Activated naive CD8-positive, alpha-beta T cell (primary cell): ENCODE results near the gene KRTAP21-1.
"Not testable (repeated sequence)": the region's sequence is repeated elsewhere in the genome, so short reads cannot be mapped to it uniquely, and the experiment has no call there.

Experiments used
- H3K27ac Mint-ChIP-seq: one replicate; pipeline ENCODE4 v1.8.0; 2021; ENCODE audit warnings: mixed read lengths
- H3K27me3 Mint-ChIP-seq: one replicate; pipeline ENCODE4 v1.8.0; 2021; ENCODE audit warnings: mixed read lengths
- H3K36me3 Mint-ChIP-seq: one replicate; pipeline ENCODE4 v1.8.0; 2021; ENCODE audit warnings: mixed read lengths
- H3K4me1 Mint-ChIP-seq: one replicate; pipeline ENCODE4 v1.8.0; 2021; ENCODE audit warnings: low read depth, mixed read lengths
- H3K4me3 Mint-ChIP-seq: one replicate; pipeline ENCODE4 v1.8.0; 2021; ENCODE audit warnings: mild to moderate bottlenecking, mixed read lengths
- H3K9me3 Mint-ChIP-seq: one replicate; pipeline ENCODE4 v1.8.0; 2021; ENCODE audit warnings: low read depth, mixed read lengths

The KRTAP21-1 gene

DNA sequence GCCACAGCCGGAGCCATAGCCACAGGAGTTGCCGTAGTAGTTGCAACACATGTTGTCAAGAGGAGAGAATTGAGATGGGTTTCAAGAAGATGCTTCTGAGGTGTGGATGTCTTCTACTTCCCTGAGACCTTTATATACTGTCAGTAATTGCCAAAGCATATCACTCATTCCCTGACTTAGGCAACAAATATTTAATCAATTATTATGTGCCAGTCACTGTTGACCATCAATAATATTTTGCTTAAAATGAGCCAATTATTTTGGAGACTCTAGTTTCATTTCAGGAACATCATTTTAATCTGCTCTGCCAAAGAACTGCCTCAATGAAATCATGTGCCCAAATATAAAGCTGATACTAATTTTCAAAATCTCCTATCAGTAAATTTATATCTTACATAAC, at the start of gene KRTAP21-1:
Gene KRTAP21-1, minus strand, starts transcription at position 101 of the 400 bp plus-strand sequence. Its CDS starts 50 bp downstream, at position 51.
- H3K27me3 Mint-ChIP-seq, H3K4me1 Mint-ChIP-seq, H3K36me3 Mint-ChIP-seq, H3K9me3 Mint-ChIP-seq, H3K27ac Mint-ChIP-seq, H3K4me3 Mint-ChIP-seq: not testable (repeated sequence)

DNA sequence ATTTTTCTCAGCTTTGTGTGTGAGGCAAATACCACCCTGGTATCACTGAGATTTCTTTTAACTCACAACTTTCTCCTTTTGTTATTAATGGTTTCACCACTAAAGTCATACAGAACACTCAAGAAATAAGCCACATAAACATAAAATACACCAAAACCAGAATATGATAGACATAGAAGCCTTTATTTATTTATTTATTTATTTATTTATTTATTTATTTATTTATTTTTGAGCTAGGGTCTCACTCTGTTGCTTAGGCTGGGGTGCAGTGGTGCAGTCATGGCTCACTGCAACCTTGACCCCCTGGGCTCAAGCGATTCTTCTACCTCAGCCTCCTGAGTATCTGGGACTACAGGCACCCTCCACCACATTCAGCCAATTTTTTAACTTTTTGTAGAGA, 45.4 kb upstream of the KRTAP21-1 start:
- Mint-ChIP-seq H3K4me3 (no peak overlapping the region), H3K27ac (no peak overlapping the region), H3K36me3 (no peaks in the 10 kb centered on the region), H3K4me1 (no peaks in the 10 kb centered on the region), H3K9me3 (no peaks in the 10 kb centered on the region), H3K27me3 (no peaks in the 10 kb centered on the region)

DNA sequence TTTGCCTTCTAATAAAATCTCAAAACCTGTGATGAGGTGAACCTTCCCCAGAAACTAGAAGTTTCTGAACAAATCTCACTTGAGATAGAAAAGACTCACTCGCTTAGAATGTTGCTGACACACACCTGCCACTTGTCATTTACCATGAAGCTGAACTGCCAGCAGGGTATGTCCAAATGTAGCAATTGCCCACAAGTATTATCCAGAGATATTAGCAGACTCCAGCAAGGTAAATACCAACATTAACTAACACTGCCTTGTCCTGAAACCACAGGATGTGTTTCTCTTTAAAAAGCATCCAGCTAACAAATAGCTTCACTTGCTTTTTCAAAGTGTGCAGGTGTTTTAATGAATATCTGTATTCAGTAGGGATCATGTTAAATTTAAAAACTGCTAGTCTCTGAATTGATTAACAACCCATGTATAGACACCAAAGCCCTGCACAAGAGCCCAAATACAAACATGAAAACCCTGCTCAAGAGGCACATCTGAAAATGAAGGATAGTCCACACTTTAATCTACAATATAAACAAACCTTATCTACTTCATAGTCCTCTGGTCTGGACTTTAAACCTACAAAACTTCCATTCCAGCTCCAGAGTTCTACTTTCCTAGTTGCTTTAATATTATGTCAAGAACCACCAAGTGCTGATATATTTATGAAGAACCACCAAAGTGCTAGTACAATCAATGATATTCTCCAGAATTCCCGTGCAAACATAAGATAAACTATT, 38.5 kb upstream of the KRTAP21-1 start:
- no peaks in the 10 kb centered on the region for H3K4me1 Mint-ChIP-seq
- H3K27me3 Mint-ChIP-seq, result peaks cover 6% of the 10 kb centered on the region
- H3K4me3 Mint-ChIP-seq, result no peak overlapping the region
- H3K9me3 Mint-ChIP-seq, result no peaks in the 10 kb centered on the region
- no peak overlapping the region for H3K27ac Mint-ChIP-seq
- no peaks in the 10 kb centered on the region for H3K36me3 Mint-ChIP-seq

DNA sequence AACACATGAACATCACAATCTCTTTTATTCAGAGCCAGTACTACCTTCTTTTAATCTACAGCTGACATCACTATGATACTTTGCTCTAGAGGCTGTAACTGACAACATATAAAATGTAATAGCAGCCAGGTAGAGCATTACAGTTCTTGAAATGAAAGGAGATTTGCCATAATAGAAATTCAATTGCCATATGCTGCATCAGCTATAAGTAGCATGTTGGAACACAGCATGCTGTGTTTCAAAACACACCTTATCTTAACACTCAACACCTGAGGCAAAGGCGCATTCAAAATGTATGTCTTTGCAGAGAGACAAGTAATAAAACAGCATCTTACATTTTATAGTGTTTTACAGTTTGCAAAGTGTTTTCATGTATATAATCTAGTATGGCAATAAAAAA, 24.0 kb upstream of the KRTAP21-1 start:
- H3K36me3 Mint-ChIP-seq, result no peaks in the 10 kb centered on the region
- no peaks in the 10 kb centered on the region for H3K4me1 Mint-ChIP-seq
- H3K27me3 Mint-ChIP-seq, result peaks cover 10% of the 10 kb centered on the region
- H3K4me3 Mint-ChIP-seq, result no peak overlapping the region
- no peak overlapping the region for H3K27ac Mint-ChIP-seq
- H3K9me3 Mint-ChIP-seq, result no peaks in the 10 kb centered on the region

DNA sequence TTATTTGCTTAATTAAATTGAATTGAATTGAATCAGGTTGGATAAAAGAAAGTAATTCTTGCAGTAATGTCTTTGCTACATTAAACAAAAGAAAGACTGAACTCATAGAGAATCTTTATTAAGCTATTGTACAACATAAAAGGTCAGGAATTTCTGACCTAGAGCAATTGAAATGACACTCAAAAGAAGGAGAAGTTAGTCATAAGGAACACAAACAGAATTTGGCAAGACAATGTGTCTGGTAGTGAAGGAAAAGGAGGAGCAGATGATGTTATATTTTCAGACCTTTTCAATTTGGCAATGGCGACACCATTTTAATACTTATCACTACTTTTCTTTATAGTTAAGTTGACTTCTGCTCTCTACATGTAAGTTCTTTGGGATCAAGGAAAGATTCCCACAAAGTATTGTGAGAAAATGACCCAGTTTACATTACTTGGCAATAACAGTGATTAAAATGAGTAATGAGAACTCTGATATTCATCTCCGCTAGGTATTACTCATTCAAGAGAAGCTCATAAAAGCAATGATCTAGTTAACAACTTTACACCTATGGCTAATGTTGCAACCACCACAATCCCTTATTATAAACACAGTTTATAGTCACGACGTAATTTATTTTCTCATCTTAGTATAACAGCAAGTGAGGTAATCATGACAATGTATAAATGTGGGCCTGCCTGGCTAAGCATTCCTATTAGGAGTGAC, 14.7 kb upstream of the KRTAP21-1 start:
- Mint-ChIP-seq H3K4me1 (no peaks in the 10 kb centered on the region), H3K9me3 (peaks cover 6% of the 10 kb centered on the region), H3K4me3 (no peak overlapping the region), H3K36me3 (no peaks in the 10 kb centered on the region), H3K27ac (no peak overlapping the region), H3K27me3 (peaks cover 2% of the 10 kb centered on the region)

DNA sequence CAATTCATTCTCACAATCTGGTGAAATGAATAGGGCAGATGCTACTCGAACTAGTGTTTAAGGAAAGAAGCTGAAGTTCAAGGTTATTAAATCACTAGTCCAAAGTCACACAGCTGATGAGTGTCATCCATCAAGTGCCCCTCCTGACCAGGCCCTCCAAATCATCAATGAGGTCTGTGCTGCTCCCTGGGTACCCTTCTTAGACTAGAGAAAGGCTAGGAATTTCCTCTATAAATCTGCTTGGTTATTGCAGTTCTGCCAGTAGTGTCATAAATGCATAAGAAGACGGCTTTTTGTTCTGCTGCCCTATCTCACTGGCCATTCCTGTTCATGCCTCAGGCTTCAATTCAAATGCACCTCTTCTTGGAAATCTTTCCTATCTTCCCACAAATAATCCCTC, 5.5 kb upstream of the KRTAP21-1 start:
- Mint-ChIP-seq H3K36me3 (no peaks in the 10 kb centered on the region), H3K27ac (no peak overlapping the region), H3K4me1 (no peaks in the 10 kb centered on the region), H3K27me3 (peaks cover 3% of the 10 kb centered on the region), H3K4me3 (no peak overlapping the region), H3K9me3 (no peaks in the 10 kb centered on the region)

DNA sequence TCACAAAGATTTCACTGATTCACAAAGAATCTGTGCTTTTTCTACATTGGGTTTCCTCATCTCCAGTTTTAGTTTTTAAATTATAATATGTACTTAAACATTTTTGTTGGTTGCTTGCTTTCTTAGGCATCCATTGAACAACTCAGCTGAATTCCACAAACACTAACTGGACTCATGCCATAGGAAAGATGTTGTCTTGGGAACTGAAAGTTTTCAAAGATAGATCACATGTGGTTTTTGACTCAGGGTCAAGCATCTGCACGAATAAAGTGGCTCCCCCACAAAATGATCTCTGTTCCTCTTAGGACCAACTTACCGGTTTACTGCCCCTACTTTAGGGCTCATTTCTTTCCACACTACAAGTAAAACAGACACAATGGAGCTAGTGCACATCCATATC, 3.1 kb upstream of the KRTAP21-1 start:
- peaks cover 5% of the 10 kb centered on the region for H3K27me3 Mint-ChIP-seq
- no peak overlapping the region for H3K27ac Mint-ChIP-seq
- H3K36me3 Mint-ChIP-seq, result no peaks in the 10 kb centered on the region
- H3K4me1 Mint-ChIP-seq, result no peaks in the 10 kb centered on the region
- H3K9me3 Mint-ChIP-seq, result no peaks in the 10 kb centered on the region
- H3K4me3 Mint-ChIP-seq, result no peak overlapping the region

DNA sequence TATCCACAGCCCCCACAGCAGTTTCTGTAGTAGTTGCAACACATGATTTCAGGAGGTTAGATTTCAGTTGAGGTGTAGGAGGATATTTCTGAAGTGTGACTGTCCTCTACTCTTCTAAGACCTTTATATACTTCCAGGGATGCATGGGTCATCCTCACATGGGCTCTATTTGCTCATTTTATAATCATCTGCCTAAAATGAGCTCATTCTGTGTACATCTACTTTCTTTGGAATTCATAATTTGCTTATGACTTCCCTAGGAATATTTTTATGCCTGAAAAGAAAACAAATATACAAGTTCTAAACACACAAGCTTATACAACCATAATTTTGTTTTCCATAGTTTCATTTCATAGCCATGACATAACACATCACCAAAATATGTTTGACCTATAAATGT, 8.1 kb downstream of the KRTAP21-1 start, which contains the start of gene KRTAP21-2:
Gene KRTAP21-2, minus strand, starts transcription at position 101 of the 400 bp plus-strand sequence. Its CDS starts 57 bp downstream, at position 44.
- Mint-ChIP-seq H3K27me3 (peaks cover 4% of the 10 kb centered on the region), H3K9me3 (peaks cover 5% of the 10 kb centered on the region), H3K27ac (no peak within 1 kb of the TSS), H3K4me1 (no peaks in the 10 kb centered on the region), H3K36me3 (no peaks in the 10 kb centered on the region), H3K4me3 (no peak within 1 kb of the TSS)

DNA sequence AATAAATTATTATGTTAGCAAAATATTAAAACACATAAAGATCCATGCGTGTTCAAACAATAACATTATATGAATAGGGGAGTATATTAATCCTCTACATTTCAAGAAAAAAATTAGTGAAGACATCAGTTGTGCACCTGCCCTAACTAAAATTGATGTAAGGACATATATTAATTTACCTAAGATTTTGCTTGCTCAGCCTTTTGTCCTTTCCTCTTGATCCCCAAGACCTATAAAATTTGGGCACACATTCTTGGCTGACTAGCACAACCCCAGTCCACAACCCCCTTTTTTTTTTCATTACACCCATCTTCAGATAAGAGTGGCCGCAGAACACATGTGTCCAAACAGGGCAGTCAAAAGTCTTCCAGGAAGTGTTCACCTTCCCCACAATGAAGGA, 14.8 kb downstream of the KRTAP21-1 start:
- Mint-ChIP-seq H3K27me3 (peaks cover 9% of the 10 kb centered on the region), H3K27ac (no peak overlapping the region), H3K4me3 (no peak overlapping the region), H3K9me3 (no peaks in the 10 kb centered on the region), H3K4me1 (no peaks in the 10 kb centered on the region), H3K36me3 (no peaks in the 10 kb centered on the region)

DNA sequence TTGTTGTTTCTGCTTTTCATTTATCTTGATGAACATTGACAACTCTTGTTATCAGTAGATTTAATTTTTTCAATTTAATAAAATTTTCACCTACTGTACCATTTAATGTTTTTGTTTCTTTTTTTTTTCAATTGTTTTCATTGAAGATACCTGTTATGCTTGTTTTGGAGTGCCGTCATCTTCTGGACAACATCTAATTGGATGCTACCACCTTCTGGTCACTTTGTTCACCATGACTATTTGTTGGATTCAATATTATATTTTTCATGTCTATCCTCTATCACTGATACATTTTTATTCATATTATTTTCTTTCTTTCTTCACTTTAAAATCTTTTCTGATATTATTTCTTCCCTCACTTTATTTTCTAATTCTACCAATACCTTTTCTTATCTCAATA, 22.2 kb downstream of the KRTAP21-1 start:
- H3K36me3 Mint-ChIP-seq, result no peaks in the 10 kb centered on the region
- H3K4me1 Mint-ChIP-seq, result no peaks in the 10 kb centered on the region
- no peak overlapping the region for H3K4me3 Mint-ChIP-seq
- H3K27me3 Mint-ChIP-seq, result peaks cover 7% of the 10 kb centered on the region
- no peaks in the 10 kb centered on the region for H3K9me3 Mint-ChIP-seq
- no peak overlapping the region for H3K27ac Mint-ChIP-seq

DNA sequence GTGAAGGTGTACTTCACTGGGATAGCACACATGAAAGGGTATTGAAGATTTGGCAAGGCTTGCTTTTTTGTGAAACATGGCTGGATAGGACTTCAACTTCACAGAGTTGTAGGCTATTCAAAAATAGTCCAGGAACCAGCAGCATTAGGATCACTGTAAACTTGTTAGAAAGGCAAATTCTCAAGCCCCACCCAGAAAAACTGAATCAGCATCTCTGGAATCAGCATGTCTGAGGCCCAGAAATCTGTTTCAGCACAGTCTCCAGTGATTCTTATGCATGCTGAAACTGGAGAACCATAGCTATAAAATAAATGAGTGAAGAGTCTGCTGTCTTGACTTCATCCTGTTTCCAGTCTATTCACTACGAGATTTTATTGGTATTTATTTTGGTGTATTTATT, 28.5 kb downstream of the KRTAP21-1 start:
- no peak overlapping the region for H3K4me3 Mint-ChIP-seq
- H3K9me3 Mint-ChIP-seq, result peaks cover 4% of the 10 kb centered on the region
- peaks cover 2% of the 10 kb centered on the region for H3K36me3 Mint-ChIP-seq
- no peak overlapping the region for H3K27ac Mint-ChIP-seq
- H3K27me3 Mint-ChIP-seq, result peaks cover 1% of the 10 kb centered on the region
- H3K4me1 Mint-ChIP-seq, result no peaks in the 10 kb centered on the region

DNA sequence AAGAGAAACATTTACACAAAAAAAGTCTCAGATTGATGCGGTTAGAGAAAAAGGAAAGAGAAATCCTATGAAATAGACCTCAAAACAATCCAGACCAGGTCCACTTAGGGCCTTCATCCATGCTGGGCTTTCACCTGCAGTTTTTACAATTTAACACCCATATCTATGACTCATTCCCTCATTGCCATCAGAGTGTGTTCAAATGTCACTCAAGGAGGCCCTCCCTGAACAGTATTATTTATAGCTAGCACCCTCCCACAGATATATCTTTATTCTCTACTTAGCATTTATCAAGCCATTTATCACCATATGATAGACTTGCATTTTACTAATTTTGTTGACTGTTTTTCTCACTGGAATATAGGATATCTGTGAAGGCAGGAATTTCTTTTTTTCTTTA, 35.8 kb downstream of the KRTAP21-1 start:
- peak overlapping the region; percentile 35 for H3K4me3 Mint-ChIP-seq
- H3K27ac Mint-ChIP-seq, result peak overlapping the region; percentile 95
- H3K4me1 Mint-ChIP-seq, result peaks cover 26% of the 10 kb centered on the region
- no peaks in the 10 kb centered on the region for H3K27me3 Mint-ChIP-seq
- H3K36me3 Mint-ChIP-seq, result peaks cover 2% of the 10 kb centered on the region
- H3K9me3 Mint-ChIP-seq, result peaks cover 8% of the 10 kb centered on the region

DNA sequence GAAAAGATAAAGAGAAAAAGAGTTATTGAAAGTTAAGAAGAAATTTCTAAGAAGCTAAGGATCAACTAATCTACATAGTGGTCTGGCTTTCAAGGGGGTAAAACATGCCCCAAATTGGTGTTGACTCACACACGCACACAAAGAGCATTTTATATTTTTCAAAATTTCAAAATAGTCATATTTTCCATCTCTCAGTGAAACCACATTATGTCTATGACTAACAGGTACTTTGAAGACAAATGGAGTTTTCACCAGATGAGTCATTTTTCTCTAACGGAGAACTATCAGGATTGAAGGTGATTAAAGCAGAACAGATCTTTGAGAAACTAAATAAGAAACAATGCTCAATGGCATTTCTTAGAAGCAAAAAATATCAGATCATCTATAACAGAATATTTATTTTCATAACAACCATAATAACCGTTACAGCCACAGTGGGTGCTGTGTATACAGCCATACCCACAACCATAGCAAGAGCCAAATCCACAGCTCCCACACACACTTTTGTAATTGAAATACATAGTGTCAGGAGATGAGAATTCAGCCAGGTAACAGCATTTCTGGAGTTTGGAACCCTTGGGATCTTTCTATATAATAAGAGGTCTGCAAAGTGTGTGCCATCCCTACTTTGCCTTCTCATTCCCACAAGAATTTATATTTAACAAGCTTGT, 36.9 kb downstream of the KRTAP21-1 start, which contains the start of gene KRTAP21-3:
Gene KRTAP21-3, minus strand, starts transcription at position 539 of the 671 bp plus-strand sequence. Its CDS starts 18 bp downstream, at position 521.
- Mint-ChIP-seq H3K9me3 (peaks cover 12% of the 10 kb centered on the region), H3K4me1 (peaks cover 26% of the 10 kb centered on the region), H3K27me3 (no peaks in the 10 kb centered on the region), H3K27ac (peak within 1 kb of the TSS; percentile 95), H3K4me3 (peak within 1 kb of the TSS; percentile 58), H3K36me3 (peaks cover 4% of the 10 kb centered on the region)

DNA sequence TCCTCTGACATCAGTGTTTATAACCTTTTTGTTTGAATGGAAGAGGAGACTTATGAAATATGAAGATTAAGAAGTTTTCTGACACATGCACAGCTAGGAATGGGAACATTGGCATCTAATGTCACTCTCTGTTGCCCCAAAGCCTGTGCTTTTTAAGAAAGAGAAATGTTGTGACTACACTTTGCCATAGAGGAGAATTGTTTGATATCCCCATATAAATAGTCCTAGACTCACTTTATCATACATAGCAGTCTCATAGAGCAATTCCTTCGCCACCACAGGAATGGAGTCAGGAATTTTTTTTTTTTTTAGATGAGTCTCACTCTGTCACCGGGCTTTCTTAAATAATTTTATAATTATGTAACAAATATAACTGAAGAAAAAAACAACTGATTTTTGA, 38.1 kb downstream of the KRTAP21-1 start:
- peak overlapping the region; percentile 95 for H3K27ac Mint-ChIP-seq
- H3K36me3 Mint-ChIP-seq, result peaks cover 3% of the 10 kb centered on the region
- no peaks in the 10 kb centered on the region for H3K27me3 Mint-ChIP-seq
- H3K9me3 Mint-ChIP-seq, result peaks cover 16% of the 10 kb centered on the region
- no peak overlapping the region for H3K4me3 Mint-ChIP-seq
- H3K4me1 Mint-ChIP-seq, result peaks cover 26% of the 10 kb centered on the region

DNA sequence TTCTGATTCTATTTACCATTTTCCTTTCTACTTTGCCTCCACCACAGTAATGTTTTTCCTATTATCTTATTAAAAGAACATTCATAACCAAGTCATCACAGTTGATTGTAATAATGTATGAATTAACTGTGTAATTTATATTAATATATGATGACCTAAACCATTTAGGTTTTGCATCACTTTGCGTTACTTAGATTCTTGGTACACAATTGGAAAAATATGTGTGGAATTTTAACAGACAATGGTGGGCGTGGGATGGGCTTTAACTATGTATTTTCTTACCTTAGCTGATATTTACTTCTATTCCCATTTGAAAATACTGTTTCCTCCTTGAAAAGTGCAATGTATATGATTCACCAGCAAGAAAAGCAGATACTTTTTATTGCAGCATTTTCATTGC, 40.3 kb downstream of the KRTAP21-1 start:
- Mint-ChIP-seq H3K36me3 (peaks cover 3% of the 10 kb centered on the region), H3K9me3 (peaks cover 17% of the 10 kb centered on the region), H3K27ac (no peak overlapping the region), H3K27me3 (no peaks in the 10 kb centered on the region), H3K4me3 (no peak overlapping the region), H3K4me1 (peaks cover 33% of the 10 kb centered on the region)
